Lower leg skin (tissue), 4 donors: ENCODE data around the gene ATP11C. TPM values are rescaled to one million over a fixed set of nuclear protein-coding genes. Genes with fewer than 3 reads are reported as not detected.

ENCODE experiments used
- DNase-seq, 2 donors: peaks; one replicate each; pipeline ENCODE4 v3.0.0-alpha.2; 2019; ENCODE audit warnings: low spot score in 2 of 2
- H3K4me3 ChIP-seq: fragments of 200-600 bp; sonication (generic); 2 replicates; pipeline ENCODE4 v1.5.1; 2017; ENCODE audit warnings: mild to moderate bottlenecking, low read depth; ENCODE audit not compliant: poor library complexity, severe bottlenecking
- CTCF ChIP-seq, 3 donors: fragments of 450-650 bp; IDR thresholded peaks; one replicate each; pipeline ENCODE4 v1.5.1; 2016; ENCODE audit warnings: antibody characterized with exemption in 3 of 3, mild to moderate bottlenecking in 3 of 3, moderate library complexity in 2 of 3
- POLR2A ChIP-seq, 2 donors: fragments of 450-650 bp; IDR thresholded peaks; one replicate each; pipeline ENCODE4 v1.6.1; 2016 to 2017; ENCODE audit warnings: antibody characterized with exemption in 2 of 2, mild to moderate bottlenecking in 1 of 2, moderate library complexity in 1 of 2
- WGBS, 2 donors: methylation state at CpG; one replicate each; pipeline ENCODE4 v1.1.5; 2018; 5-methylcytosine and 5-hydroxymethylcytosine counted together
- intact Hi-C: fragments of 100-400 bp; cut with DNase I; formaldehyde crosslinking; loops from one replicate; pipeline ENCODE4 v1.15.0; 2023; ENCODE audit warnings: low total_unique reads
- total RNA-seq, 4 donors: library from RNA; depleted of rRNA; stranded (reverse); fragments of >200 nt; gene quantifications; one replicate each; pipeline ENCODE4 v1.1.0, GENCODE V29; 2016

Gene ATP11C
- total RNA-seq, 4 donors from 2014 or later: 9.4 to 17.0 (median 13.5) TPM

- intact Hi-C loops: no loop called here
- WGBS, 2 donors: 93 to 96% methylated on average over 2 of the region's 2 CpGs
Observed at GRCh38 chrX:139770366-139770765, 162.5 kb downstream of the ATP11C start.

GRCh38 chrX:139766545-139766983 lies 166.3 kb downstream of the ATP11C start:
- 83 to 85% methylated on average over 5 of the region's 5 CpGs for WGBS, 2 donors
- TF ChIP-seq CTCF (IDR thresholded peaks at IDR 0.05): no peak
- no peak for TF ChIP-seq POLR2A (IDR thresholded peaks at IDR 0.05)
- DNase-seq: no peak
- intact Hi-C loops: no loop called here
- no peak overlapping the region for H3K4me3 ChIP-seq

More at GRCh38 chrX:139770366-139770765, 162.5 kb downstream of the ATP11C start:
- no peak for DNase-seq
- H3K4me3 ChIP-seq: no peak overlapping the region
- TF ChIP-seq POLR2A (IDR thresholded peaks at IDR 0.05) (no peak), CTCF (IDR thresholded peaks at IDR 0.05) (no peak)

GRCh38 chrX:139762400-139763183 lies 170.3 kb downstream of the ATP11C start:
- intact Hi-C loops: no loop called here
- no peak for DNase-seq
- no peak overlapping the region for H3K4me3 ChIP-seq
- WGBS, 2 donors: 75 to 84% methylated on average over 4 of the region's 4 CpGs
- TF ChIP-seq CTCF (IDR thresholded peaks at IDR 0.05) (no peak), POLR2A (IDR thresholded peaks at IDR 0.05) (no peak)

- no peak for TF ChIP-seq POLR2A (IDR thresholded peaks at IDR 0.05)
- no peak for TF ChIP-seq CTCF (IDR thresholded peaks at IDR 0.05)
- DNase-seq: no peak
- intact Hi-C loops: loop anchor here (5.0 kb wide), 1 partner anchor 637 kb away; no protein-coding TSS in a partner anchor
- no peak overlapping the region for H3K4me3 ChIP-seq
- 64 to 88% methylated on average over 4 of the region's 4 CpGs for WGBS, 2 donors
Observed at GRCh38 chrX:139759637-139760036, 173.2 kb downstream of the ATP11C start.

GRCh38 chrX:139758809-139759208 lies 174.0 kb downstream of the ATP11C start:
- H3K4me3 ChIP-seq: no peak overlapping the region
- intact Hi-C loops: loop anchor here (5.0 kb wide), 1 partner anchor 637 kb away; no protein-coding TSS in a partner anchor
- no peak for DNase-seq
- no peak for TF ChIP-seq POLR2A (IDR thresholded peaks at IDR 0.05)
- TF ChIP-seq CTCF (IDR thresholded peaks at IDR 0.05): no peak
- 40 to 84% methylated on average over 1 of the region's 1 CpG for WGBS, 2 donors
